Activated T-cell treated with anti-CD3 and anti-CD28 coated beads, Interleukin-2, amount 50 U/mL, for 24 hours (primary cell): ENCODE data around the gene CNGA3.
"Not testable (repeated sequence)": the region's sequence is repeated elsewhere in the genome, so short reads cannot be mapped to it uniquely, and the experiment has no call there.

Experiments used
- DNase-seq: peaks from one replicate; pipeline ENCODE4 v3.0.0-alpha.2; 2020
- H3K27ac Mint-ChIP-seq: 2 replicates; pipeline ENCODE4 v1.8.0; 2020; ENCODE audit warnings: mild to moderate bottlenecking, mixed read lengths
- H3K27me3 Mint-ChIP-seq: 2 replicates; pipeline ENCODE4 v1.8.0; 2020; ENCODE audit warnings: mixed read lengths
- H3K36me3 Mint-ChIP-seq: 2 replicates; pipeline ENCODE4 v1.8.0; 2020; ENCODE audit warnings: low read depth, mixed read lengths
- H3K4me1 Mint-ChIP-seq: 2 replicates; pipeline ENCODE4 v1.8.0; 2020; ENCODE audit warnings: low read depth, mixed read lengths
- H3K4me3 Mint-ChIP-seq: 2 replicates; pipeline ENCODE4 v1.8.0; 2020; ENCODE audit warnings: mild to moderate bottlenecking, moderate library complexity, mixed read lengths
- H3K9me3 Mint-ChIP-seq: 2 replicates; pipeline ENCODE4 v1.8.0; 2020; ENCODE audit warnings: mixed read lengths

CNGA3 gene

GRCh38 chr2:98346311-98347236 is at the start of gene CNGA3:
Gene CNGA3, plus strand, starts transcription at chr2:98346456. Its CDS starts 23,520 bp downstream, at chr2:98369976.
- H3K27me3 Mint-ChIP-seq: peaks cover 86% of the 10 kb centered on the region
- H3K4me1 Mint-ChIP-seq: peaks cover 13% of the 10 kb centered on the region
- no peak within 1 kb of the TSS for H3K27ac Mint-ChIP-seq
- H3K36me3 Mint-ChIP-seq: no peaks in the 10 kb centered on the region
- peak; percentile 40 for DNase-seq
- H3K9me3 Mint-ChIP-seq: no peaks in the 10 kb centered on the region
- H3K4me3 Mint-ChIP-seq: peak within 1 kb of the TSS; percentile 18

- H3K4me1 Mint-ChIP-seq: no peaks in the 10 kb centered on the region
- no peaks in the 10 kb centered on the region for H3K9me3 Mint-ChIP-seq
- H3K4me3 Mint-ChIP-seq: no peak overlapping the region
- peaks cover 15% of the 10 kb centered on the region for H3K27me3 Mint-ChIP-seq
- H3K36me3 Mint-ChIP-seq: no peaks in the 10 kb centered on the region
- DNase-seq: no peak
- H3K27ac Mint-ChIP-seq: no peak overlapping the region
Observed at GRCh38 chr2:98297817-98298682, 48.2 kb upstream of the CNGA3 start.

DNA sequence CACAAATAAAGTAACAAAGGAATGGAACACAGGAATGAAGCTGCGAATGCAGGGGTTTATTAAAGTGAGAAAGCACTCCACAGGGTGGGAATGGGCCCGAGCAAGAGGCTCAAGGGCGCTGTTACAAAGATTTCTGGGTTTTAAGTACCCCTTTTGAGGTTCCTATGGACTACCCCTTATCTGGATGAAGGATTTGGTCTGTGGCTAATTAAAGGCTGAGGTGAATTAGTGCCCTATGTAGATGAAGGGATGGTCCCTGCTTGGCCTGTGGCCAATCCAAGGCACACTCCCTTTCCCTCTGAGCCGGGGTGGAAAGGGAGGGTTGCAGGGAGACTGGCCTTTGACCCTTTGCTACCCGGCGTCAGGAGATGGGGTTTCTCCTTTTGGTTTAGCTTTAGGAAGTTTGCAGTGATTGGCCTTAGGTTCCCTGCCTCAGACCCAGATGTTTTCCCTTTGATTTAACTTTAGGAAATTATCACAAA is 47.5 kb upstream of the CNGA3 start:
- no peak for DNase-seq
- H3K27me3 Mint-ChIP-seq: peaks cover 17% of the 10 kb centered on the region
- no peak overlapping the region for H3K4me3 Mint-ChIP-seq
- no peaks in the 10 kb centered on the region for H3K4me1 Mint-ChIP-seq
- H3K9me3 Mint-ChIP-seq: no peaks in the 10 kb centered on the region
- no peak overlapping the region for H3K27ac Mint-ChIP-seq
- H3K36me3 Mint-ChIP-seq: no peaks in the 10 kb centered on the region

- Mint-ChIP-seq H3K27me3 (peaks cover 20% of the 10 kb centered on the region), H3K4me3 (no peak overlapping the region), H3K27ac (no peak overlapping the region), H3K9me3 (no peaks in the 10 kb centered on the region), H3K36me3 (no peaks in the 10 kb centered on the region), H3K4me1 (no peaks in the 10 kb centered on the region)
- DNase-seq: no peak
Observed at GRCh38 chr2:98299211-98299905, 46.9 kb upstream of the CNGA3 start.

DNA sequence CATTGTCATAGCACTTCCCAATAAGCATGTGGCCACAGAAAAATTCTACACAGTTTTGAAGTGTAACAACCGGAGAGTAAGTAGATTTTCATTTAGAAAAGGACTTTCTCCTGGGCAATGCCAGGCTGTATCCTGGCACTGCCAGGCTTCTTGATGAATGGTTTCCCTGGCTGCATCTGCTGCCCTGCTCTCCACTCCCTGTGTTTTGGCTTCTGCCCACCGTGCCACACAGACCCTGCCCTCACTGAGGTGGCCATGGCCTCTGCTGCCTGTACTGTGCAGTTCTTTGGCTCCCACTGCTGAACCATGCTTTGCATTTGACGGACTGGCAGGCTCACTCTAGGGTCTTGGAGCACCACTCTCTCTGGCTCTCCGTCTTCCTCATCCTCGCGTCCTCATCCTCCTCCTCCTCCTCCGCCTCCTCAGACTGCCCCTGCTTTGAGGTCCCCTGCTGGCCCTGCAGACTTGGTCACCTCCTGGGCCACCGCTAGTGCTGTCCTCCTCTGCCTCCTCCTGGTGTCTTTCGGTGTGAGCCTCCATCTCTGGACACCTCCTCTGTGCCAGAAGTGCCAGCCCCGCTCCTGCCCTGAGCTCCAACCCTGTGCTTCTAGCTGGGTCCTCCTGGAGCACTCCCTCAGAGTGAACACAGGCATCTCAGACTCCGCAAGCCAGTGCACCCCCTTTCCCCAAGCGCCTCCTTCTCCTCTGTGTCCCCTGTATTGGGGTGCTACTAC is 45.9 kb upstream of the CNGA3 start:
- no peak for DNase-seq
- no peaks in the 10 kb centered on the region for H3K9me3 Mint-ChIP-seq
- no peaks in the 10 kb centered on the region for H3K36me3 Mint-ChIP-seq
- no peak overlapping the region for H3K27ac Mint-ChIP-seq
- no peak overlapping the region for H3K4me3 Mint-ChIP-seq
- peaks cover 28% of the 10 kb centered on the region for H3K27me3 Mint-ChIP-seq
- no peaks in the 10 kb centered on the region for H3K4me1 Mint-ChIP-seq

- H3K4me1 Mint-ChIP-seq: no peaks in the 10 kb centered on the region
- H3K4me3 Mint-ChIP-seq: no peak overlapping the region
- DNase-seq: no peak
- peaks cover 28% of the 10 kb centered on the region for H3K27me3 Mint-ChIP-seq
- no peak overlapping the region for H3K27ac Mint-ChIP-seq
- no peaks in the 10 kb centered on the region for H3K36me3 Mint-ChIP-seq
- H3K9me3 Mint-ChIP-seq: no peaks in the 10 kb centered on the region
Observed at GRCh38 chr2:98301469-98301868, 44.8 kb upstream of the CNGA3 start.

DNA sequence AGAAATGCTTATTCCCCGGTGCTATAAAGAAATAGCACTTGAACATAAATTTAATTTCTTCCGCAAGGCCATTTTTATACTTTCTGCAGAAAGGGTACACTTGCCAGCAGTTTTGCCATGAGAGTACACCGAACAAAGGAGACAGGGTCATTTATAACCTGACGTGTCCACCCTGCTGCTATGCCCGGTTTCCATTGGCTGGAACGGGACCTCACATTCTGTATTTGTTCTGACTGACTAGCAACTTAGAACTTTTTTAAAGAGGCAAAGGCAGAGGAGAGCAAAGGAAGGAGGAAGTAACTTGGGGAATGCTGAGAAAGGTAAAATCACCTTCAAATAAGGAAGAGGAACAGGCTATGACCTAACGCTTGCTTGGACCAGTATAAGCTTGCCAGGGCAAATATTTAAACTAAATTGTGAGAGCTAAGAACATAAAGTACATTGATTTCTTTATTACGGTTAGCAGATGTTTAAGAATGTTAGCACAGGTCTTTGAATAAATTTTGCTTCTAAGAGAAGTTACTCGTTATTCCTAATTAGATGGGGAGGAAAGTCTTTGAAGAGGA is 39.0 kb upstream of the CNGA3 start:
- H3K27ac Mint-ChIP-seq, H3K4me1 Mint-ChIP-seq, H3K4me3 Mint-ChIP-seq, H3K9me3 Mint-ChIP-seq, H3K36me3 Mint-ChIP-seq, DNase-seq: not testable (repeated sequence)
- peaks cover 56% of the 10 kb centered on the region for H3K27me3 Mint-ChIP-seq

DNA sequence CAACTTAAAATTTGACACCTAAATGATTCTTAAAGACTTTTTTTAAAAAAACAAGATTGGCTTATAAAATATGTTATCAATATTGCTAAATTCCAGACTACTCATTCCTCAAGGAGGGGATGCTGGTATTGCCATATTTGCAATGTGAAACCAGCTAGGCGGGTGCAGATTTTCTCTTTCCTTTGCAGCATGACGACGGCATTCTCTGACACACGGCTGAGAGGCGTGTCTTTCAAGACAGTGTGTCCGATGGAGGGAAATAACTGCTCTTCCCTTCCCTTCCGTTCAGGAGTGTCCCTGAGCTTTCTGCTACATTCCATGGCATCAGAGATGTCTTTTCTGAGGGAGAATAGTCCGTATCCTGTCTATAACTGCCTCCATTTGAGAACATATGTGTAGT is 38.2 kb upstream of the CNGA3 start:
- Mint-ChIP-seq H3K27ac (no peak overlapping the region), H3K36me3 (no peaks in the 10 kb centered on the region), H3K4me1 (no peaks in the 10 kb centered on the region), H3K27me3 (peaks cover 57% of the 10 kb centered on the region), H3K4me3 (no peak overlapping the region), H3K9me3 (no peaks in the 10 kb centered on the region)
- no peak for DNase-seq

DNA sequence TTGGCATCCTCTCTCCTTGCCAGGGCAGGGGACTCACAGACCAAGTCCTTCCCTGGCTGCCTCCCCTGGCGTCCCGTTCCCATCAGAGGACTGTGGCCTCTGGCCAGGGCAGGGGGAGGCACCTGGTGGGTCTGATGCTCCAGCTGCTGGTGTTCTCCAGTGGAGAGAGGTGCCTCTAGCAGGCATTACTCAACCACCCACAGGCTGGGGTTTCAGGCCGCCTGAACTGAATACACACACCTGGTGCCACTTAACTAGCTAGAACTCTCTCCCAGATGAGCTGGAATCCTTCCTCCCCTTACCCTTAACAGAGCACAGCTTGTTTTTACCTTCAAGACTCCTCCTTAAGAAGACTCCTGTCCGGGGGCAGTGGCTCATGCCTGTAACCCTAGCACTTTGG is 37.7 kb upstream of the CNGA3 start:
- DNase-seq: no peak
- no peaks in the 10 kb centered on the region for H3K36me3 Mint-ChIP-seq
- no peak overlapping the region for H3K4me3 Mint-ChIP-seq
- H3K27ac Mint-ChIP-seq: no peak overlapping the region
- H3K9me3 Mint-ChIP-seq: no peaks in the 10 kb centered on the region
- H3K4me1 Mint-ChIP-seq: no peaks in the 10 kb centered on the region
- peaks cover 59% of the 10 kb centered on the region for H3K27me3 Mint-ChIP-seq

DNA sequence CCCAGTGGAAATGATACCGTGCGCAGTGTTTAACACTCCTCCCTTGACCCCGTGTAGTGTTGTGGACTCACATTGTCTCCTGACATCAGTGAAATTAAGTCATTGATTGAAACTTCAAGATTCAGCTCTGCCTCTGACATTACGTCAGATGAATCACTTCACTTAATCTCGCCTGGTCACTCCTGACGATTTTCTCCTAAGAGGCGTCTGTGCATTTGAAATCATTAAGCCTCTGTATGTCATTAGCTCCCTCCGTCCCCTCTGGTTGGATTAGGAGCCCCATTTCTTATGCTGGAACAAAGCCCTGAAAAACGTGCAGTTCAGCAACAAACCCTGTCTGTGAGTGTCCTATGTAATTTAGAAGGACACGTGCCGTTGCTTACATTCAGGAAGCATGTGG is 36.7 kb upstream of the CNGA3 start:
- no peak for DNase-seq
- no peaks in the 10 kb centered on the region for H3K36me3 Mint-ChIP-seq
- H3K27me3 Mint-ChIP-seq: peaks cover 55% of the 10 kb centered on the region
- H3K4me1 Mint-ChIP-seq: no peaks in the 10 kb centered on the region
- no peak overlapping the region for H3K4me3 Mint-ChIP-seq
- no peak overlapping the region for H3K27ac Mint-ChIP-seq
- H3K9me3 Mint-ChIP-seq: no peaks in the 10 kb centered on the region

DNA sequence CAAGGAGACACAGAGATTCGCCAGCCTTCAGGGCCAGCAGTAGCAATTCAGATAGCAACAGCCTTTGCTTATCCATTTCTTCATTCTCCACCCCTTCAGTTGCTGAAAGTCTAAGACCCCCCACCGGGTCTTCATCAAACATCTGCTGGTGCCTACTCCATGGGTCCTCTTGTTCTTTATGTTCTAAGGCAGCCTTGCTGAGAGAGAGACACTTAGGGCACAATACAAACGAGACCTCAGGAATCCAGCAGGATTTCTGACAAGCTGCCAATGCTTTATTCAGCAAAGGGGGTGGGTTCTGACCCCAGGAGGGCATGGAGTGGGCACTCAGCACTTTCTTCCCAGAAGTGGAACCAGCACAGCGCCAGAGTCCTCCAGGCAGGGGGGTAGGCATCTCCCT is 36.2 kb upstream of the CNGA3 start:
- Mint-ChIP-seq H3K9me3 (no peaks in the 10 kb centered on the region), H3K36me3 (no peaks in the 10 kb centered on the region), H3K4me3 (no peak overlapping the region), H3K27me3 (peaks cover 51% of the 10 kb centered on the region), H3K27ac (no peak overlapping the region), H3K4me1 (no peaks in the 10 kb centered on the region)
- DNase-seq: no peak

- Mint-ChIP-seq H3K4me1 (no peaks in the 10 kb centered on the region), H3K36me3 (no peaks in the 10 kb centered on the region), H3K27ac (no peak overlapping the region), H3K9me3 (no peaks in the 10 kb centered on the region), H3K27me3 (peaks cover 41% of the 10 kb centered on the region), H3K4me3 (no peak overlapping the region)
- DNase-seq: no peak
Observed at GRCh38 chr2:98311090-98311489, 35.2 kb upstream of the CNGA3 start.

- no peak for DNase-seq
- H3K4me3 Mint-ChIP-seq: no peak overlapping the region
- H3K27ac Mint-ChIP-seq: no peak overlapping the region
- H3K27me3 Mint-ChIP-seq: peaks cover 42% of the 10 kb centered on the region
- no peaks in the 10 kb centered on the region for H3K36me3 Mint-ChIP-seq
- H3K4me1 Mint-ChIP-seq: no peaks in the 10 kb centered on the region
- H3K9me3 Mint-ChIP-seq: no peaks in the 10 kb centered on the region
Observed at GRCh38 chr2:98311771-98312545, 34.3 kb upstream of the CNGA3 start.
